HUES64 (cell line): Measurements from ENCODE around the gene NAV3.

Source experiments
- H3K27ac ChIP-seq: 2 replicates; pipeline ENCODE4 v1.7.0; 2013; ENCODE audit warnings: low read depth, low read length, inconsistent platforms
- H3K27me3 ChIP-seq: 2 replicates; pipeline ENCODE4 v1.6.1; 2013; ENCODE audit warnings: mild to moderate bottlenecking, low read length; ENCODE audit not compliant: insufficient read depth
- H3K36me3 ChIP-seq: 2 replicates; pipeline ENCODE4 v1.6.1; 2013; ENCODE audit warnings: mild to moderate bottlenecking, low read length; ENCODE audit not compliant: insufficient read depth
- H3K4me1 ChIP-seq: 2 replicates; pipeline ENCODE4 v1.6.1; 2013; ENCODE audit warnings: mild to moderate bottlenecking, low read length, moderate library complexity; ENCODE audit not compliant: insufficient read depth
- H3K4me3 ChIP-seq: 2 replicates; pipeline ENCODE4 v1.5.1; 2013; ENCODE audit warnings: mild to moderate bottlenecking, low read length, moderate library complexity
- H3K9ac ChIP-seq: 2 replicates; pipeline ENCODE4 v1.6.1; 2013; ENCODE audit warnings: mild to moderate bottlenecking, low read depth, low read length
- H3K9me3 ChIP-seq: 2 replicates; pipeline ENCODE4 v1.6.1; 2013; ENCODE audit warnings: low read depth, low read length; ENCODE audit not compliant: insufficient read depth
- WGBS: fragments of 150-250, 120-280 bp; methylation state at CpG from one replicate; pipeline ENCODE4 v1.1.7; 2013; ENCODE audit warnings: missing lambda C conversion rate; 5-methylcytosine and 5-hydroxymethylcytosine counted together

NAV3 gene

DNA sequence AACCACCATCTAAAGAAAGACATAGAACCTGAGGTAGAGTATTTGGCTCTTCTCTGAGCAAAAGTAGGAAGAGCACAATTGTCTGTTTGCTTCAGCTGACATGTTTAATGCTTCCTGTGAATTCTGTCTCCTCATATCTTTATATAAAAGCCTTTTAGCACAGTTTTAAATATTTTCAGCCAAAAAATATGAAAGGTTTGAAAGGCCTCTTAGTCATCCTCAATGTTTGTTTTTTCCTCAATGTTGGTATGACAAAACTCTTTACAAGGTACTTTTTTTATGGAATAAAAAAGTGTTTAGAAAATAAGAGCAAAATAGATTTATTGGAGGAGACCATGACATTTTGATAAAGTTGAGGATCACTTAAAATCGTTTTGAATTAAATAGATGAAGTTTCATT is 360.9 kb downstream of the NAV3 start:
- Histone ChIP-seq H3K9ac (no peak overlapping the region), H3K36me3 (no peaks in the 10 kb centered on the region), H3K27me3 (no peaks in the 10 kb centered on the region), H3K4me3 (no peak overlapping the region), H3K4me1 (peaks cover 18% of the 10 kb centered on the region), H3K9me3 (no peaks in the 10 kb centered on the region), H3K27ac (no peak overlapping the region)
- 70% methylated on average over 1 of the region's 1 CpG for WGBS

GRCh38 chr12:78192979-78193378 is 362.3 kb downstream of the NAV3 start:
- H3K4me1 ChIP-seq: peaks cover 4% of the 10 kb centered on the region
- no peak overlapping the region for H3K4me3 ChIP-seq
- no peaks in the 10 kb centered on the region for H3K36me3 ChIP-seq
- no peaks in the 10 kb centered on the region for H3K9me3 ChIP-seq
- no peak overlapping the region for H3K9ac ChIP-seq
- H3K27me3 ChIP-seq: no peaks in the 10 kb centered on the region
- 100% methylated on average over 2 of the region's 2 CpGs for WGBS
- H3K27ac ChIP-seq: no peak overlapping the region

DNA sequence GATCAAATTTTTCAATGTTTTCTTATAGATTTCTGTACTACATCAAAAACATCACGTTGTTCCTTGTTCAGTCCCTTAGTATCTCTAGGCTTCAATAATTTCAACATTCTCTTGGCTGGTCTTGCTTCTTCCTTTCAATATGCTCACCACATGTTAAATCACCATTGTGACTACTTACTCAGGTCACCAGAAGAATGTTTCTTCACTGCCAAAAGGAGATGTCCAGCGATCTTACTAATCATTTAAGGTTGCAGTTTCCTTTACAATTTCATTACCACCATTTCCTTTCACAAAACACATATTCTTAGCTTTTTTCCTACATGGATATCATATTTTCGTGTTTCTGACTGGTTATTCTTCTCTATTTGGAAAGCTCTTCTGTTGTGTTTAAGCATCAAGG is 363.8 kb downstream of the NAV3 start:
- no peak overlapping the region for H3K27ac ChIP-seq
- H3K4me3 ChIP-seq: no peak overlapping the region
- no peaks in the 10 kb centered on the region for H3K27me3 ChIP-seq
- no peak overlapping the region for H3K9ac ChIP-seq
- no peaks in the 10 kb centered on the region for H3K9me3 ChIP-seq
- WGBS: 79% methylated on average over 3 of the region's 3 CpGs
- H3K4me1 ChIP-seq: no peaks in the 10 kb centered on the region
- H3K36me3 ChIP-seq: no peaks in the 10 kb centered on the region

DNA sequence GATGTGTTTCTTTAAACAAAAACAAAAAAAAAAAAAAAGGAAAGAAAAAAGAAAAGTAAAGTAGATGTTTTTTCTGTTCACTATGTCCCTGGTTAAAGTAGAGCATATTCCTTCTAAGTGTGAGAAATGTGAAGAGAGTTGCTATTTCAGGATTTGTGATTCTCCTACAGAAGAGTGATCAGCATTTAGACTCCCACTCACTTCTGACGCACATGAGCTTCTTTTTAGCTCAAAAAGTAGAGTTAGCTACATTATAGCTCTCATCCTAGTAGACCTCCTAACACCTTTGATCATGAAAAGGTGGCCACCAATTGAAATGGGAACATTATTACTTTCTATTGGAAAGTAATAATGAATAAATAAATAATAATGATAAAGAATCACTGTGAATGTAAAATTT is 368.2 kb downstream of the NAV3 start:
- H3K4me1 ChIP-seq: 0 out of 2 replicates have a peak, but pooled peaks cover 4% of the 10 kb centered on the region
- no peaks in the 10 kb centered on the region for H3K27me3 ChIP-seq
- no peak overlapping the region for H3K4me3 ChIP-seq
- no peak overlapping the region for H3K27ac ChIP-seq
- 94% methylated on average over 1 of the region's 1 CpG for WGBS
- H3K36me3 ChIP-seq: no peaks in the 10 kb centered on the region
- H3K9me3 ChIP-seq: no peaks in the 10 kb centered on the region
- H3K9ac ChIP-seq: no peak overlapping the region

DNA sequence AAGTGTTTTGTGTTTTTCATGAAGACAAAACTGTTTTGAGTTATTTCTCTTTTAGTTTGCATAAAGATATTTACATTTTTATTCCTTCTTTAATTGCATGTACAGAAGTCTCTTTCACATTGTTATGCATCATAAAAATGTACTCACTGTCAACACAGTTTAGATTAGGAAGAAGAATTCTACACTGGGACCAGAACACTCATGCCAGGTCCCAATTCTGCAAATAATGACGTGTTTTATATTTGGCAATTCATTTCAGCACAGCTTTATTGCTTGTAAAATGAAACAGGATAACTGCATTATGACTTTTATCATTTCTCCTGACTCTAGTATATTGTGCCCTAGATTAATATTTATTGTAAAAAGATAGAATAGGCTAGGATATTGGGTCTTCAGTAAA is 369.2 kb downstream of the NAV3 start:
- Histone ChIP-seq H3K4me3 (no peak overlapping the region), H3K9me3 (no peaks in the 10 kb centered on the region), H3K4me1 (0 out of 2 replicates have a peak, but pooled peaks cover 4% of the 10 kb centered on the region), H3K36me3 (no peaks in the 10 kb centered on the region), H3K9ac (no peak overlapping the region), H3K27me3 (no peaks in the 10 kb centered on the region), H3K27ac (no peak overlapping the region)
- 94% methylated on average over 1 of the region's 1 CpG for WGBS

- Histone ChIP-seq H3K9ac (no peak overlapping the region), H3K36me3 (no peaks in the 10 kb centered on the region), H3K9me3 (no peaks in the 10 kb centered on the region), H3K27ac (no peak overlapping the region), H3K4me1 (peaks cover 10% of the 10 kb centered on the region), H3K4me3 (no peak overlapping the region), H3K27me3 (no peaks in the 10 kb centered on the region)
- 97% methylated on average over 3 of the region's 4 CpGs for WGBS
Measured at GRCh38 chr12:78204926-78205325, 374.2 kb downstream of the NAV3 start.

DNA sequence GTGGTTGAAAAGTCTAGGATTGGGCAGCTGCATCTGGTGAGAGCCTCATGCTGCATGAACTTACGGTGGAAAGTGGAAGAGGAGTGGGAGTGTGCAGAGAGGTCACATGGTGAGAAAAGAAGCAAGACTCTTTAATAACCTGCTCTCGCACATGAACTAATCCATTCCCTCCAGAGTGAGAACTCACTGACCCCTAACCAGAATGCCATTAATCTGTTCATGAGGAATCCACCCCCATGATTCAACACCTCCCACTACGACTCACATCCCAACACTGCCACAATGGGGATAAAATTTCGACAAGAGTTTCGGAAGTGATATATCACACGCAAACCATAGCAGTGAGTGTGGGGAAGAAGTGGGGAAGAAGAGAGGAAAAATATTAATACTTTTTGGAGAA is 377.4 kb downstream of the NAV3 start:
- Histone ChIP-seq H3K9me3 (no peaks in the 10 kb centered on the region), H3K4me3 (no peak overlapping the region), H3K27me3 (no peaks in the 10 kb centered on the region), H3K9ac (no peak overlapping the region), H3K27ac (no peak overlapping the region), H3K36me3 (no peaks in the 10 kb centered on the region; the same call in 1 of the 2 replicates), H3K4me1 (peaks cover 13% of the 10 kb centered on the region)
- WGBS: 85% methylated on average over 6 of the region's 6 CpGs

GRCh38 chr12:78209846-78210505 is 379.3 kb downstream of the NAV3 start:
- H3K9ac ChIP-seq: no peak overlapping the region
- H3K27me3 ChIP-seq: no peaks in the 10 kb centered on the region
- no peaks in the 10 kb centered on the region; the same call in 1 of the 2 replicates for H3K36me3 ChIP-seq
- peaks cover 8% of the 10 kb centered on the region for H3K4me1 ChIP-seq
- H3K4me3 ChIP-seq: no peak overlapping the region
- no peaks in the 10 kb centered on the region for H3K9me3 ChIP-seq
- no peak overlapping the region for H3K27ac ChIP-seq
- WGBS: 95% methylated on average over 10 of the region's 12 CpGs

DNA sequence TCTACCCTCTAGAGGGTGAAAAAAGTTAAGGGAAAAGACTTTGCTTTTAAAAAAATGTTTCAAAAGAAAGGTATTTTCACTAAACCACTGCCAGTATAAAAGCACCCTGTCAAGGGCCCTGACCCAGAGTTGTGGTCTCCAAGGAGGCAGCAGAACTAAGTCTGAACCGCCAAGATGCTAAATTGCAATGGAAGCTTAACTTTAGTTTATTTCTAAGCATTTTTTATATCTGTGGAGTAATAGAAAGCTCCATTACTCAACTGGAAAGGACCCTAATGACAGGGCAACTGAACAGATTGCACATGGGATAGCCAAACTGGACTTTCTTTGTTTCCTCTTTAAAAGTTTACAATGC is 379.8 kb downstream of the NAV3 start:
- Histone ChIP-seq H3K9me3 (no peaks in the 10 kb centered on the region), H3K27ac (no peak overlapping the region), H3K4me3 (no peak overlapping the region), H3K27me3 (no peaks in the 10 kb centered on the region), H3K9ac (no peak overlapping the region), H3K4me1 (peaks cover 8% of the 10 kb centered on the region), H3K36me3 (no peaks in the 10 kb centered on the region; the same call in 1 of the 2 replicates)
- 100% methylated on average over 1 of the region's 1 CpG for WGBS

DNA sequence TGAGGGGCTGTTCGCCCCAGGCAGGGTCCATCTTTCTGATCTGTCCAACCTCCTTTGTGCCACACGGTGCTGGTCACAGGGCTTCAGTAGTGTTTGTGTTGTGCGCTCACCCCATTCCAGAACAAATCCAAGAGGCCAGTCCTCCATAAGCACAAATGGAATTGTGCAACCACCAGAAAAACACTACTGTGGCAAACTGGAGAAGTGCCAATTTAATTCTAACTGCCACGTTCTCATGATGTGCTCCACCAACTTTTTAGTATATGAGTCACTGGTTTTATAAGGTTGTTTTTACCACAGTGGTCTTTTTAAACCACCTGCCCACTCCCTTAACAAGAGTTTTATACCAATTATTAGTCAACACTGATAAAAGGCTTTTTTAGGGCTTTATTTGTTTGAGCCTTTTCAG is 380.2 kb downstream of the NAV3 start:
- H3K36me3 ChIP-seq: no peaks in the 10 kb centered on the region; the same call in 1 of the 2 replicates
- H3K9ac ChIP-seq: no peak overlapping the region
- WGBS: 89% methylated on average over 4 of the region's 4 CpGs
- no peaks in the 10 kb centered on the region for H3K27me3 ChIP-seq
- no peak overlapping the region for H3K4me3 ChIP-seq
- peaks cover 8% of the 10 kb centered on the region for H3K4me1 ChIP-seq
- H3K27ac ChIP-seq: no peak overlapping the region
- no peaks in the 10 kb centered on the region for H3K9me3 ChIP-seq

DNA sequence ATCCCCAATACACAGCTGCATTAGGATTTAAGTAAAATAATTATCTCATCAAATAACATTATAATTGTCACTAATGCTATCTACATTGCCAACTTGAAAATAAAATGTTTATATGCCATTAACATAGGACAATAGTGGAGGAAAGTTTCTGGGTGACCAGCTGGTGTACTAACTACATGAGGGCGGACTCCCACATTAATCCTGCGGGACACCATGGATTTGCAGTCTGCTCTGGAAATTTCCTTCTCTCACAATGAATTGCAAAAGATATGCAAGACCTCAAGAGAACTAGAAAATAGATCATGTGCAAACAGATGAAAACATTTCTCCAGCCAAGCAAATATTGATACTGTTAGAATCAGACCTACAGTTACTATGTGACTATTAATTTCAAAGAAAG is 390.1 kb downstream of the NAV3 start:
- H3K27me3 ChIP-seq: no peaks in the 10 kb centered on the region
- no peak overlapping the region for H3K4me3 ChIP-seq
- H3K36me3 ChIP-seq: no peaks in the 10 kb centered on the region
- WGBS: 98% methylated on average over 2 of the region's 2 CpGs
- no peaks in the 10 kb centered on the region for H3K9me3 ChIP-seq
- H3K9ac ChIP-seq: no peak overlapping the region
- peaks cover 6% of the 10 kb centered on the region; the same call in 1 of the 2 replicates for H3K4me1 ChIP-seq
- no peak overlapping the region for H3K27ac ChIP-seq

DNA sequence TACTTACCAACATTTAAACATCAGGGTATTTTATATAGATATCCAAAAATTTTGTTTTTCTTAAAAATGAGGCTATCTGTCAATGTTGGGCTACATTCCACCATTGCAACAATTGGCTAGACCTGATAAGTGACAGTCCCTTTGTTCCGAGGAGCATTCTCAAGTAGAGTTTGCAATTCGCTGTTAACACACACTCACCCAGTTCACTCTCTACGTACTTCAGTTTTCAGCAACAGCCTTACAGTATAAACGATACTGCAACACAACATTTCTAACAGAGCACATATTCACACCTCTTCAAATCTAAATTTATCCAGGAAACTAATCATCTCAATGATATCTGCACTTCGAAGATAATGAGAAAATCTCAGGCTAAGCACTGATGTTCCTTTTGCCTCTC is 393.5 kb downstream of the NAV3 start:
- 91% methylated on average over 5 of the region's 5 CpGs for WGBS
- H3K9me3 ChIP-seq: peaks cover 7% of the 10 kb centered on the region; the same call in 1 of the 2 replicates
- no peak overlapping the region for H3K9ac ChIP-seq
- no peak overlapping the region for H3K4me3 ChIP-seq
- H3K36me3 ChIP-seq: no peaks in the 10 kb centered on the region
- H3K27ac ChIP-seq: no peak overlapping the region
- no peaks in the 10 kb centered on the region for H3K27me3 ChIP-seq
- H3K4me1 ChIP-seq: peaks cover 5% of the 10 kb centered on the region
